ENCODE measurements around the gene RO60.
A peak's percentile ranks its signal among the peaks of the same experiment; 100 is the strongest.

The RO60 gene

DNA sequence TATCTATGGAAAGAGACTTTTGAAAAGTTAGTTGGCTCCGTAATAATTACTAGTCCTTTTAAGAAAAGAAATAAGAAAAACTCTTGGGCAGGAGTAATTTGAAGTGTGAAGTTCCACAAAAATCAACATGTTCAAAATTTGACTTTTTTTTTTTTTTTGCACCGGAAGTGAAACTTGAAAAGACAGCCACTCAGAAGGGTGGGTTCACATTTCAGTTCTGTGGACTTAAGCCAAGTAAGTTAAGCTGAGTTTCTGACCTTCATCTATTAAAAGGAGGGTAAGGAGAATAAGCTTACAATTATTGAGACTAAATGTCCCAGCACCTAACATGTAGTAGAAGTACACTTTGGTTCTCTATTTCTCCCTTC lies 11.0 kb downstream of the RO60 start:
- Histone ChIP-seq H4K20me1 (ENCODE audit: insufficient read depth, low read length) (no peaks in the 10 kb centered on the region), H3K27ac (ENCODE audit: low read depth, low read length, poor library complexity, severe bottlenecking) (peak overlapping the region; percentile 52), H3K4me2 (ENCODE audit: low read length) (peak overlapping the region; percentile 20; the same call in 1 of the 2 replicates), H3K4me1 (ENCODE audit: insufficient read depth, low read length, severe bottlenecking) (peaks cover 51% of the 10 kb centered on the region), H3K9me2 (ENCODE audit: low read depth, low read length) (no peaks in the 10 kb centered on the region), H3K9me3 (ENCODE audit: low read length) (no peaks in the 10 kb centered on the region), H3K36me3 (ENCODE audit: insufficient read depth, low read length) (peaks cover 29% of the 10 kb centered on the region), H3K4me3 (ENCODE audit: low read depth, low read length, poor library complexity, severe bottlenecking) (peak overlapping the region; percentile 4), H2AFZ (ENCODE audit: low read length) (no peak overlapping the region), H3K27me3 (ENCODE audit: insufficient read depth, low read length) (no peaks in the 10 kb centered on the region), H3K9ac (ENCODE audit: low read length) (no peak overlapping the region), H3K79me2 (ENCODE audit: insufficient read depth, low read length) (peaks cover 48% of the 10 kb centered on the region), H3F3A (ENCODE audit: insufficient read depth, low read length) (no peaks in the 10 kb centered on the region)
- TF ChIP-seq EZH2 (IDR thresholded peaks at IDR 0.05; ENCODE audit: borderline replicate concordance, low read length) (no peak), CTCF (IDR thresholded peaks at IDR 0.05; ENCODE audit: low read length) (no peak)

DNA sequence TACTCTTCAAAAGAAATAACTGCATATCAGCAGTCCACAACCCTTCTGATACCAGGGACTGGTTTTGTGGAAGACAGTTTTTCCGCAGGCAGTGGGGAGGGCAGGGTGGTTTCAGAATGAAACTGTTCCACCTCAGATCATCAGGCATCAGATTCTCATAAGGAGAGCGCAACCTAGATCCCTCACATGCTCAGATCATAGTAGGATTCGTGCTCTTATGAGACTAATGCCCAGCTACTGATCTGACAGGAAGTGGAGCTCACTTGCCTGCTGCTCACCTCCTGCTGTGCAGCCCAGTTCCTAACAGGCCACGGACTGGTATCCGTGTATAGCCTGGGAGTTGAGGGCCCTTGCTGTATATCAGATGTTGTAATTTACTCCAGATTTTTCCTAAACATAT lies 11.5 kb downstream of the RO60 start:
- no peak overlapping the region for H3K9ac ChIP-seq (ENCODE audit: low read length)
- H3K4me3 ChIP-seq (ENCODE audit: low read depth, low read length, poor library complexity, severe bottlenecking) = no peak overlapping the region
- no peaks in the 10 kb centered on the region for H3K27me3 ChIP-seq (ENCODE audit: insufficient read depth, low read length)
- H3K79me2 ChIP-seq (ENCODE audit: insufficient read depth, low read length) = peaks cover 50% of the 10 kb centered on the region
- no peaks in the 10 kb centered on the region for H3K9me2 ChIP-seq (ENCODE audit: low read depth, low read length)
- no peaks in the 10 kb centered on the region for H3F3A ChIP-seq (ENCODE audit: insufficient read depth, low read length)
- H3K4me1 ChIP-seq (ENCODE audit: insufficient read depth, low read length, severe bottlenecking) = peaks cover 45% of the 10 kb centered on the region
- H3K9me3 ChIP-seq (ENCODE audit: low read length) = no peaks in the 10 kb centered on the region
- no peak overlapping the region for H2AFZ ChIP-seq (ENCODE audit: low read length)
- no peak for TF ChIP-seq CTCF (IDR thresholded peaks at IDR 0.05; ENCODE audit: low read length)
- TF ChIP-seq EZH2 (IDR thresholded peaks at IDR 0.05; ENCODE audit: borderline replicate concordance, low read length) = no peak
- peaks cover 35% of the 10 kb centered on the region for H3K36me3 ChIP-seq (ENCODE audit: insufficient read depth, low read length)
- H4K20me1 ChIP-seq (ENCODE audit: insufficient read depth, low read length) = no peaks in the 10 kb centered on the region
- peak overlapping the region; percentile 21 for H3K27ac ChIP-seq (ENCODE audit: low read depth, low read length, poor library complexity, severe bottlenecking)
- no peak overlapping the region for H3K4me2 ChIP-seq (ENCODE audit: low read length)

- peaks cover 4% of the 10 kb centered on the region for H3K4me1 ChIP-seq (ENCODE audit: insufficient read depth, low read length, severe bottlenecking)
- H3K4me2 ChIP-seq (ENCODE audit: low read length) = no peak overlapping the region
- H3K9me3 ChIP-seq (ENCODE audit: low read length) = peaks cover 12% of the 10 kb centered on the region
- H3K9me2 ChIP-seq (ENCODE audit: low read depth, low read length) = no peaks in the 10 kb centered on the region
- H3K27ac ChIP-seq (ENCODE audit: low read depth, low read length, poor library complexity, severe bottlenecking) = no peak overlapping the region
- H2AFZ ChIP-seq (ENCODE audit: low read length) = no peak overlapping the region
- TF ChIP-seq EZH2 (IDR thresholded peaks at IDR 0.05; ENCODE audit: borderline replicate concordance, low read length) (no peak), CTCF (IDR thresholded peaks at IDR 0.05; ENCODE audit: low read length) (no peak)
- no peak overlapping the region for H3K4me3 ChIP-seq (ENCODE audit: low read depth, low read length, poor library complexity, severe bottlenecking)
- H3K9ac ChIP-seq (ENCODE audit: low read length) = no peak overlapping the region
- H3K27me3 ChIP-seq (ENCODE audit: insufficient read depth, low read length) = no peaks in the 10 kb centered on the region
- H4K20me1 ChIP-seq (ENCODE audit: insufficient read depth, low read length) = no peaks in the 10 kb centered on the region
- H3K79me2 ChIP-seq (ENCODE audit: insufficient read depth, low read length) = peaks cover 6% of the 10 kb centered on the region; the same call in 1 of the 2 replicates
- peaks cover 84% of the 10 kb centered on the region for H3K36me3 ChIP-seq (ENCODE audit: insufficient read depth, low read length)
- H3F3A ChIP-seq (ENCODE audit: insufficient read depth, low read length) = no peaks in the 10 kb centered on the region
Measured at GRCh38 chr1:193077991-193078390, 18.6 kb downstream of the RO60 start.
